DND-41 (cell line): ENCODE measurements around the gene CTNNBL1.

Experiments
- CTCF ChIP-seq: IDR thresholded peaks from 2 replicates; pipeline ENCODE4 v1.5.1; 2012; ENCODE audit warnings: borderline replicate concordance, low read length, moderate library complexity, mild to moderate bottlenecking; ENCODE audit not compliant: poor library complexity, severe bottlenecking; ENCODE audit errors: extremely low read depth
- EZH2 ChIP-seq: IDR thresholded peaks from 3 replicates; pipeline ENCODE4 v1.6.1; 2012; ENCODE audit warnings: borderline replicate concordance, low read depth, mild to moderate bottlenecking, moderate library complexity, low read length, inconsistent platforms; ENCODE audit not compliant: severe bottlenecking

GRCh38 chr20:37882961-37883712, 189.3 kb downstream of the CTNNBL1 start:
- TF ChIP-seq EZH2 (no peak), CTCF (no peak)
